ENCODE results near the gene GPC4.

DNA sequence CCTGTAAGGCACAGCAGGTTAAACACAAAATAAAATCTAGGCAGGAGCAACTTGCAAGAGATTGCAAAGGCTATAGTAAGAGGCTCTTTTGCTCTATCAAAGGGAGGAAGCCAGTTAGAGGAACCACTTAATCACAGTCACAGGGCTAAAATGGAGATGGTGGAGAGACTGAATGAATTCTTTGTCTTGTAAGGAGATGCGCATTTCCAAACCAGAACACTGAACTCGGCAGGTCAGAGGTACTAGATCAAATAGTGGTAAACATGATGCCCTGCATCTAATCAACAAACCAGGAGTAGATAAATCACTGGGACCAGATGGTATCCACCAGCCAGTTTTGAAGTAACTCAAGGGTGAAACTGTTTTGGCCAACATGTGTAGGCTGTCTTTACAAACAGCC, 55.8 kb downstream of the GPC4 start:
- TF ChIP-seq, protein P1, sequence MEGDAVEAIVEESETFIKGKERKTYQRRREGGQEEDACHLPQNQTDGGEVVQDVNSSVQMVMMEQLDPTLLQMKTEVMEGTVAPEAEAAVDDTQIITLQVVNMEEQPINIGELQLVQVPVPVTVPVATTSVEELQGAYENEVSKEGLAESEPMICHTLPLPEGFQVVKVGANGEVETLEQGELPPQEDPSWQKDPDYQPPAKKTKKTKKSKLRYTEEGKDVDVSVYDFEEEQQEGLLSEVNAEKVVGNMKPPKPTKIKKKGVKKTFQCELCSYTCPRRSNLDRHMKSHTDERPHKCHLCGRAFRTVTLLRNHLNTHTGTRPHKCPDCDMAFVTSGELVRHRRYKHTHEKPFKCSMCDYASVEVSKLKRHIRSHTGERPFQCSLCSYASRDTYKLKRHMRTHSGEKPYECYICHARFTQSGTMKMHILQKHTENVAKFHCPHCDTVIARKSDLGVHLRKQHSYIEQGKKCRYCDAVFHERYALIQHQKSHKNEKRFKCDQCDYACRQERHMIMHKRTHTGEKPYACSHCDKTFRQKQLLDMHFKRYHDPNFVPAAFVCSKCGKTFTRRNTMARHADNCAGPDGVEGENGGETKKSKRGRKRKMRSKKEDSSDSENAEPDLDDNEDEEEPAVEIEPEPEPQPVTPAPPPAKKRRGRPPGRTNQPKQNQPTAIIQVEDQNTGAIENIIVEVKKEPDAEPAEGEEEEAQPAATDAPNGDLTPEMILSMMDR (IDR thresholded peaks at IDR 0.05), result no peak
- TF ChIP-seq POLR2AphosphoS5 (IDR thresholded peaks at IDR 0.05; ENCODE audit: low read depth, low read length), result no peak
- TF ChIP-seq, protein P2, sequence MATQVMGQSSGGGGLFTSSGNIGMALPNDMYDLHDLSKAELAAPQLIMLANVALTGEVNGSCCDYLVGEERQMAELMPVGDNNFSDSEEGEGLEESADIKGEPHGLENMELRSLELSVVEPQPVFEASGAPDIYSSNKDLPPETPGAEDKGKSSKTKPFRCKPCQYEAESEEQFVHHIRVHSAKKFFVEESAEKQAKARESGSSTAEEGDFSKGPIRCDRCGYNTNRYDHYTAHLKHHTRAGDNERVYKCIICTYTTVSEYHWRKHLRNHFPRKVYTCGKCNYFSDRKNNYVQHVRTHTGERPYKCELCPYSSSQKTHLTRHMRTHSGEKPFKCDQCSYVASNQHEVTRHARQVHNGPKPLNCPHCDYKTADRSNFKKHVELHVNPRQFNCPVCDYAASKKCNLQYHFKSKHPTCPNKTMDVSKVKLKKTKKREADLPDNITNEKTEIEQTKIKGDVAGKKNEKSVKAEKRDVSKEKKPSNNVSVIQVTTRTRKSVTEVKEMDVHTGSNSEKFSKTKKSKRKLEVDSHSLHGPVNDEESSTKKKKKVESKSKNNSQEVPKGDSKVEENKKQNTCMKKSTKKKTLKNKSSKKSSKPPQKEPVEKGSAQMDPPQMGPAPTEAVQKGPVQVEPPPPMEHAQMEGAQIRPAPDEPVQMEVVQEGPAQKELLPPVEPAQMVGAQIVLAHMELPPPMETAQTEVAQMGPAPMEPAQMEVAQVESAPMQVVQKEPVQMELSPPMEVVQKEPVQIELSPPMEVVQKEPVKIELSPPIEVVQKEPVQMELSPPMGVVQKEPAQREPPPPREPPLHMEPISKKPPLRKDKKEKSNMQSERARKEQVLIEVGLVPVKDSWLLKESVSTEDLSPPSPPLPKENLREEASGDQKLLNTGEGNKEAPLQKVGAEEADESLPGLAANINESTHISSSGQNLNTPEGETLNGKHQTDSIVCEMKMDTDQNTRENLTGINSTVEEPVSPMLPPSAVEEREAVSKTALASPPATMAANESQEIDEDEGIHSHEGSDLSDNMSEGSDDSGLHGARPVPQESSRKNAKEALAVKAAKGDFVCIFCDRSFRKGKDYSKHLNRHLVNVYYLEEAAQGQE (IDR thresholded peaks at IDR 0.05; ENCODE audit: insufficient read depth in 1 of 2, low read depth in 2 of 2, low read length in 1 of 2), result no peak
